Mesendoderm (in vitro differentiated cells): ENCODE data around the gene SLC12A8.

Experiments used
- DNase-seq: peaks from one replicate; pipeline ENCODE4 v3.0.0; 2013
- H2AK5ac ChIP-seq: 2 replicates; pipeline ENCODE4 v1.6.1; 2013; ENCODE audit warnings: low read length, inconsistent platforms
- H2BK120ac ChIP-seq: 2 replicates; pipeline ENCODE4 v1.6.1; 2013; ENCODE audit warnings: low read depth, mild to moderate bottlenecking, low read length, moderate library complexity, mixed read lengths
- H2BK15ac ChIP-seq: replicated peaks from 2 replicates; pipeline ENCODE4 v1.6.1; 2013; ENCODE audit warnings: low read depth, mild to moderate bottlenecking, moderate library complexity
- H2BK5ac ChIP-seq: 2 replicates; pipeline ENCODE4 v1.6.1; 2013; ENCODE audit warnings: low read length, inconsistent platforms
- H3K18ac ChIP-seq: 2 replicates; pipeline ENCODE4 v1.6.1; 2013; ENCODE audit warnings: mild to moderate bottlenecking, low read length, mixed read lengths
- H3K23ac ChIP-seq: one replicate; pipeline ENCODE4 v1.6.1; 2013; ENCODE audit warnings: low read length
- H3K27ac ChIP-seq: 2 replicates; pipeline ENCODE4 v1.5.1; 2013; ENCODE audit warnings: low read depth, mild to moderate bottlenecking, inconsistent platforms, low read length, moderate library complexity
- H3K27me3 ChIP-seq: 2 replicates; pipeline ENCODE4 v1.6.1; 2013; ENCODE audit warnings: low read length, control low read depth, mild to moderate bottlenecking, inconsistent platforms; ENCODE audit not compliant: insufficient read depth, poor library complexity
- H3K36me3 ChIP-seq: 2 replicates; pipeline ENCODE4 v1.6.1; 2013; ENCODE audit warnings: low read length, inconsistent platforms; ENCODE audit not compliant: control insufficient read depth, insufficient read depth
- H3K4ac ChIP-seq: one replicate; pipeline ENCODE4 v1.6.1; 2013; ENCODE audit warnings: low read depth, mild to moderate bottlenecking, low read length, moderate library complexity
- H3K4me1 ChIP-seq: 2 replicates; pipeline ENCODE4 v1.6.1; 2013; ENCODE audit warnings: low read depth, low read length, inconsistent platforms; ENCODE audit not compliant: control insufficient read depth
- H3K4me2 ChIP-seq: 2 replicates; pipeline ENCODE4 v1.6.1; 2013; ENCODE audit warnings: low read length
- H3K4me3 ChIP-seq: 2 replicates; pipeline ENCODE4 v1.5.1; 2013; ENCODE audit warnings: mild to moderate bottlenecking, low read length
- H3K56ac ChIP-seq: one replicate; pipeline ENCODE4 v1.6.1; 2013; ENCODE audit warnings: low read length
- H3K79me1 ChIP-seq: 2 replicates; pipeline ENCODE4 v1.6.1; 2013; ENCODE audit warnings: low read length, inconsistent platforms
- H3K79me2 ChIP-seq: 2 replicates; pipeline ENCODE4 v1.6.1; 2013; ENCODE audit warnings: mild to moderate bottlenecking, low read length; ENCODE audit not compliant: control insufficient read depth, insufficient read depth
- H3K9ac ChIP-seq: 2 replicates; pipeline ENCODE4 v1.6.1; 2013; ENCODE audit warnings: low read length, inconsistent platforms
- H4K5ac ChIP-seq: one replicate; pipeline ENCODE4 v1.6.1; 2013; ENCODE audit warnings: low read length
- H4K8ac ChIP-seq: one replicate; pipeline ENCODE4 v1.6.1; 2013; ENCODE audit warnings: low read depth, mild to moderate bottlenecking, control low read depth, low read length, moderate library complexity
- WGBS: extraction: QIAGEN DNeasy Blood & Tissue Kit; methylation state at CpG from one replicate; pipeline ENCODE4 v1.1.7; 2013; ENCODE audit warnings: low lambda C conversion rate, missing lambda C conversion rate; ENCODE audit not compliant: insufficient coverage; ENCODE audit errors: extremely low coverage; 5-methylcytosine and 5-hydroxymethylcytosine counted together

The SLC12A8 gene

GRCh38 chr3:125229168-125229567 is 16.6 kb upstream of the SLC12A8 start:
- Histone ChIP-seq H2AK5ac (no peak overlapping the region), H2BK120ac (no peak overlapping the region), H3K27me3 (no peaks in the 10 kb centered on the region)

DNA sequence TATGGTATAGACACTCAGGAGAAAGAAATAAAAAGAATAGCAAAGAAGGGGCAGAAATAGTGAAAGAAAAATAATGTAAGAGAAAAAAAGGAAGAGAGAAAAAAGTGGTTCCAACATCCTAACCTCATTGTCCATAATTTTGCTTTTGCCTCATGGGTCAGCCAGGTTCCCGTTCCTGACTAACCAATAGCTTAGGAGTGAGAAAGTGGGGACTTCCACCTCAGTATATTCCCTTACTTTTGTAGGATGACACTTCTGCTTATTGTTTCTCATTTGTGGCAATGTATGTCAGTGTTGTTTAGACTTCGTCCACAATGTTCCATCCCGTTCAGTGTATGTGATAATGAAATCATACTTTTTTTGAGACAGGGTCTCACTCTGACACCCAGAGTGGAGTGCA is 9.3 kb upstream of the SLC12A8 start:
- H4K5ac ChIP-seq: no peak overlapping the region
- H3K79me2 ChIP-seq: no peaks in the 10 kb centered on the region
- H2BK5ac ChIP-seq: no peak overlapping the region
- H2AK5ac ChIP-seq: no peak overlapping the region
- no peaks in the 10 kb centered on the region for H3K27me3 ChIP-seq
- no peaks in the 10 kb centered on the region for H3K79me1 ChIP-seq
- no peak overlapping the region for H3K18ac ChIP-seq
- H3K36me3 ChIP-seq: no peaks in the 10 kb centered on the region
- no peak overlapping the region for H3K4me2 ChIP-seq
- no peak for DNase-seq
- H4K8ac ChIP-seq: no peak overlapping the region
- H3K23ac ChIP-seq: no peak overlapping the region
- H3K27ac ChIP-seq: no peak overlapping the region
- H3K4me1 ChIP-seq: no peaks in the 10 kb centered on the region
- H2BK15ac ChIP-seq: no peak overlapping the region
- H3K4me3 ChIP-seq: no peak overlapping the region
- H3K9ac ChIP-seq: no peak overlapping the region
- H3K56ac ChIP-seq: no peak overlapping the region
- WGBS: no CpG with 5 or more reads among the region's 3 CpGs
- H3K4ac ChIP-seq: no peak overlapping the region
- H2BK120ac ChIP-seq: no peak overlapping the region

More at GRCh38 chr3:125229168-125229567, 16.6 kb upstream of the SLC12A8 start:
- no peak overlapping the region for H4K5ac ChIP-seq
- no peak overlapping the region for H3K23ac ChIP-seq
- no peaks in the 10 kb centered on the region for H3K79me1 ChIP-seq
- no peak overlapping the region for H4K8ac ChIP-seq
- no peak overlapping the region for H3K4me3 ChIP-seq
- no peak overlapping the region for H3K27ac ChIP-seq
- H2BK5ac ChIP-seq: no peak overlapping the region
- no peak overlapping the region for H3K4me2 ChIP-seq
- no peak overlapping the region for H3K18ac ChIP-seq
- H3K36me3 ChIP-seq: no peaks in the 10 kb centered on the region
- no CpG with 5 or more reads among the region's 7 CpGs for WGBS
- no peak overlapping the region for H3K9ac ChIP-seq
- no peaks in the 10 kb centered on the region for H3K79me2 ChIP-seq
- no peak overlapping the region for H3K56ac ChIP-seq
- DNase-seq: peak; percentile 36
- no peak overlapping the region for H3K4ac ChIP-seq
- peaks cover 3% of the 10 kb centered on the region for H3K4me1 ChIP-seq
- no peak overlapping the region for H2BK15ac ChIP-seq

- Histone ChIP-seq H2BK120ac (no peak overlapping the region), H3K4me1 (no peaks in the 10 kb centered on the region), H3K27me3 (no peaks in the 10 kb centered on the region), H3K79me1 (no peaks in the 10 kb centered on the region), H4K5ac (no peak overlapping the region), H3K4me2 (no peak overlapping the region), H3K23ac (no peak overlapping the region), H3K4ac (no peak overlapping the region), H2AK5ac (no peak overlapping the region), H3K27ac (no peak overlapping the region), H3K18ac (no peak overlapping the region), H3K79me2 (no peaks in the 10 kb centered on the region), H2BK15ac (no peak overlapping the region), H3K9ac (no peak overlapping the region), H2BK5ac (no peak overlapping the region), H3K56ac (no peak overlapping the region), H4K8ac (no peak overlapping the region), H3K36me3 (no peaks in the 10 kb centered on the region), H3K4me3 (no peak overlapping the region)
- DNase-seq: peak; percentile 41
- no CpG with 5 or more reads among the region's 7 CpGs for WGBS
These were observed 8.3 kb upstream of the SLC12A8 start for GRCh38 chr3:125220727-125221429.

- Histone ChIP-seq H4K5ac (no peak overlapping the region), H3K9ac (no peak overlapping the region), H3K79me1 (no peaks in the 10 kb centered on the region), H3K23ac (no peak overlapping the region), H3K4me1 (no peaks in the 10 kb centered on the region), H2BK15ac (no peak overlapping the region), H3K18ac (no peak overlapping the region), H2AK5ac (no peak overlapping the region), H3K27ac (no peak overlapping the region), H3K36me3 (no peaks in the 10 kb centered on the region), H4K8ac (no peak overlapping the region), H3K4me2 (no peak overlapping the region), H3K4ac (no peak overlapping the region), H2BK120ac (no peak overlapping the region), H3K27me3 (no peaks in the 10 kb centered on the region), H3K79me2 (no peaks in the 10 kb centered on the region), H3K4me3 (no peak overlapping the region), H3K56ac (no peak overlapping the region), H2BK5ac (no peak overlapping the region)
- no peak for DNase-seq
- WGBS: no CpG with 5 or more reads among the region's 10 CpGs
These were observed 7.6 kb upstream of the SLC12A8 start for GRCh38 chr3:125220183-125220582.

DNA sequence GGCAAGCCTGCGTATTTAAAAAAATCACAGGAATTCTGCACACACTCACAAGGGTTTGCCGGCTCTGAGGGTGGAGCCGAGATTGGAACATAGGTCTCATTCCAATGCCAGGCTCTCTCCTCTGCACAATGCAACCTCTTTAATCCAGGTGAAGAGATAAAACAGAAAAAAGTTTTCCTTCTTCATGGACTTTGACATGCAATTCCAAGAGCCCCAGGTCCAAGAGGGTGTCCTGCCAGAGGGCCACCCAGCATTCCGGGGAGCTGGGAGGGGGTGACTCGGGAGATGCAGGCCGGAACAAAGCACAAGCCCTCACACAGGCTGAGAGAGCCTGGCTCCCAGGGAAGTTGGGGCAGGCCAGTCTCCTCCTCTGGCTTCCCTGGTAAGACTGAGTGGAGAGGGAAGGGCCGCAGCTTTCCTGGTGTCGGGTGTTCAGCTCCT is 6.7 kb upstream of the SLC12A8 start:
- no peak overlapping the region for H2AK5ac ChIP-seq
- no peak overlapping the region for H3K56ac ChIP-seq
- no peak overlapping the region for H2BK15ac ChIP-seq
- DNase-seq: no peak
- no peak overlapping the region for H3K4ac ChIP-seq
- WGBS: no CpG with 5 or more reads among the region's 8 CpGs
- H3K9ac ChIP-seq: no peak overlapping the region
- H2BK5ac ChIP-seq: no peak overlapping the region
- H3K36me3 ChIP-seq: no peaks in the 10 kb centered on the region
- no peaks in the 10 kb centered on the region for H3K79me2 ChIP-seq
- no peak overlapping the region for H3K4me2 ChIP-seq
- no peak overlapping the region for H4K8ac ChIP-seq
- no peak overlapping the region for H2BK120ac ChIP-seq
- H3K23ac ChIP-seq: peak overlapping the region; percentile 37
- no peak overlapping the region for H4K5ac ChIP-seq
- H3K27ac ChIP-seq: no peak overlapping the region
- H3K18ac ChIP-seq: no peak overlapping the region
- no peaks in the 10 kb centered on the region for H3K4me1 ChIP-seq
- no peak overlapping the region for H3K4me3 ChIP-seq
- H3K79me1 ChIP-seq: no peaks in the 10 kb centered on the region
- H3K27me3 ChIP-seq: no peaks in the 10 kb centered on the region

DNA sequence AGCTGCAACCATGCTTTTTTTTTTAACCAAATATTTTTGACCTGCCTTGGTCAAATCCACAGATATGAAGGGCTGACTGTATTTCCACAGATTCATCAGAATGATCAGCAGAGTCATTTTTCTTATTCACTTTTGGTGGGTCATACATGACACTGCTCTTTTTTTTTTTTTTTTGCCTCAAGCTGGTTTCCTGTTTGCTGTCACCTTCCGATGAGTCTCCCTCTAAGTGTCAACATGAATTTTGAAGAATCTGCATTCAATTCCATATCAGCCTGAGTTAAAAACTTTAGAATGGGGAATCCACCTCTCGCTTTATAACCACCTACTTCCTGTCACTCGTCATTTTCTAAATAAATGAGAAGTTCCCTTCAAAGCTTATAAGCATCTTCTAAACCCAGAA is 2.2 kb upstream of the SLC12A8 start:
- Histone ChIP-seq H3K4me3 (no peak overlapping the region), H3K79me1 (no peaks in the 10 kb centered on the region), H3K4me1 (peaks cover 6% of the 10 kb centered on the region), H3K56ac (no peak overlapping the region), H4K5ac (no peak overlapping the region), H3K79me2 (no peaks in the 10 kb centered on the region), H2AK5ac (no peak overlapping the region), H3K23ac (no peak overlapping the region), H3K4me2 (no peak overlapping the region), H3K36me3 (no peaks in the 10 kb centered on the region), H3K27ac (no peak overlapping the region), H3K18ac (no peak overlapping the region), H4K8ac (no peak overlapping the region), H3K9ac (no peak overlapping the region), H2BK120ac (no peak overlapping the region), H2BK5ac (no peak overlapping the region), H3K4ac (no peak overlapping the region), H3K27me3 (no peaks in the 10 kb centered on the region), H2BK15ac (no peak overlapping the region)
- DNase-seq: no peak
- no CpG with 5 or more reads among the region's 3 CpGs for WGBS
